ENCODE measurements around the gene ASAP3. TPM values are rescaled to one million over a fixed set of nuclear protein-coding genes. Genes with fewer than 3 reads are reported as not detected.

ASAP3 gene
- total and polyA plus RNA-seq, 2 experiments from 2014 or later = 28.0 to 98.2 TPM

DNA sequence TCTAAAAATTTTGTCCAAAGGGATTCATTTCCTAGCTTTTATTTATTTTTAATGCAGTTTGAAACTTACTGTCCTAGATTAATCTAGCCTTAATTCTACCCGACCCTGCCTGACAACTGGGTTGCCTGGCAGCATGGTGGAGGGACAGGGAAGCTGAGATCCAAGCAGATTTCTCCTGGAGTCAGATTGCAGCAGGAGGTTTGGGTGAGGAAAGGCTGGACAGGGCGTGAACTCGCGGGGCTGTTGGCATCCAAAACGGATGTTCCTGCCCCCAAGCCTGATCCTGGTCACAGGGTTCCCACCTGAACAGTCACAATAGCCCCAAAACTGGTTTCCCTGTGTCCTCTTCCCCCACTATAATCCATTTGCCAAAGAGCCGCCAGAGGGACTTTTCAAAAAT is 82.7 kb downstream of the ASAP3 start:
- no peaks in the 10 kb centered on the region for H3K36me3 Mint-ChIP-seq (ENCODE audit: low read depth)
- peaks cover 67% of the 10 kb centered on the region for H3K27me3 Mint-ChIP-seq (ENCODE audit: insufficient read depth, low read depth, poor library complexity)

DNA sequence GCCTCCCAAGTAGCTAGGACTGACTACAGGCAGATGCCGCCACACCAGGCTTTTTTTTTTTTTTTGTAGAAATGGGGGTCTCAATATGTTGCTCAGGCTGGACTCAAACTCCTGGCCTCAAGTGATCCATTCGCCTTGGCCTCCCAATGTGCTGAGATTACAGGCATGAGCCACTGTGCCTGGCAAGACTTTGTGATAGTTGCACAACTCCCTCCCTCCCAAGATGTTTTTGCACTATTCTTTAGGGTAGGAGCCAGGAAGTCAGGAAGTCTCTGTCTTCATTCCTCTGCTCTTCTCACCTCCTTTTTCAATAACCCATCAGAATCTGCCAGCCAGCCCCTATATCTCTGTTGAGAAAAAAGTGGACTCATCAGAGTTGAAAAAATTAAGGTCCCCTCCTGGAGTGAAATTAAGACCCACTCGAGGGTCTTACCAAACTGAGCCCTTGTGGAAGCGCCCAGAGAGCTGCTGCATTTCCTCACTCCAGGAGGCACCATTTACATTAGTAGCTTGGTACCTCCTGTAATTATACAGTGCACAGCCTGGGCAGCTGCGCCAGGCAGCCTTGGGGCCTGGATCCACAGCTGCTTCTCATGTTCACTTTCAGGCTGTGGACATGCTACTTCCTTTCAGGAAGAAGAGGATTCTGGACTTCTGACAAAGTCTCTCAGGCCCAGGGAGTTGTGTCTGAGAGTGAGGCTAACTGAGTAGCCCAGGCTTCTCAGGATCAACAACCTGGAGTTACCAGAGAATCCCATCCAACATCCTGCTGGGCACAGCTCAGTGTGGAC is 83.5 kb downstream of the ASAP3 start:
- Mint-ChIP-seq H3K36me3 (ENCODE audit: low read depth) (no peaks in the 10 kb centered on the region), H3K4me1 (peaks cover 6% of the 10 kb centered on the region), H3K27me3 (ENCODE audit: insufficient read depth, low read depth, poor library complexity) (peaks cover 75% of the 10 kb centered on the region), H3K9me3 (no peaks in the 10 kb centered on the region; the same call in 2 of the 3 replicates), H3K4me3 (no peak overlapping the region), H3K27ac (no peak overlapping the region)
- TF ChIP-seq, protein P1, sequence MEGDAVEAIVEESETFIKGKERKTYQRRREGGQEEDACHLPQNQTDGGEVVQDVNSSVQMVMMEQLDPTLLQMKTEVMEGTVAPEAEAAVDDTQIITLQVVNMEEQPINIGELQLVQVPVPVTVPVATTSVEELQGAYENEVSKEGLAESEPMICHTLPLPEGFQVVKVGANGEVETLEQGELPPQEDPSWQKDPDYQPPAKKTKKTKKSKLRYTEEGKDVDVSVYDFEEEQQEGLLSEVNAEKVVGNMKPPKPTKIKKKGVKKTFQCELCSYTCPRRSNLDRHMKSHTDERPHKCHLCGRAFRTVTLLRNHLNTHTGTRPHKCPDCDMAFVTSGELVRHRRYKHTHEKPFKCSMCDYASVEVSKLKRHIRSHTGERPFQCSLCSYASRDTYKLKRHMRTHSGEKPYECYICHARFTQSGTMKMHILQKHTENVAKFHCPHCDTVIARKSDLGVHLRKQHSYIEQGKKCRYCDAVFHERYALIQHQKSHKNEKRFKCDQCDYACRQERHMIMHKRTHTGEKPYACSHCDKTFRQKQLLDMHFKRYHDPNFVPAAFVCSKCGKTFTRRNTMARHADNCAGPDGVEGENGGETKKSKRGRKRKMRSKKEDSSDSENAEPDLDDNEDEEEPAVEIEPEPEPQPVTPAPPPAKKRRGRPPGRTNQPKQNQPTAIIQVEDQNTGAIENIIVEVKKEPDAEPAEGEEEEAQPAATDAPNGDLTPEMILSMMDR (conservative IDR thresholded peaks at IDR 0.05; ENCODE audit: low read depth in 2 of 2) = no peak
- TF ChIP-seq ZNF114 (CRISPR knock-in tag; IDR thresholded peaks at IDR 0.05) (no peak), POLR2AphosphoS5 (IDR thresholded peaks at IDR 0.05; ENCODE audit: low read depth) (no peak), ETS1 (IDR thresholded peaks at IDR 0.05) (no peak), CREB1 (CRISPR knock-in tag; IDR thresholded peaks at IDR 0.05; ENCODE audit: low read depth) (no peak)
- ATAC-seq = no peak
- no peak overlapping the region for H3K4me2 ChIP-seq
- H3K4me3 ChIP-seq = no peak overlapping the region
- H3K9me2 ChIP-seq (ENCODE audit: insufficient read depth) = no peaks in the 10 kb centered on the region
- H2AFZ ChIP-seq = no peak overlapping the region
- H3K27me3 ChIP-seq (ENCODE audit: insufficient read depth) = peaks cover 96% of the 10 kb centered on the region
- H3K79me2 ChIP-seq (replicated peaks; ENCODE audit: insufficient read depth) = no peaks in the 10 kb centered on the region
- H3K36me3 ChIP-seq (ENCODE audit: insufficient read depth) = no peaks in the 10 kb centered on the region
- no peak overlapping the region for H3K27ac ChIP-seq (ENCODE audit: low read depth)
- DNase-seq (ENCODE audit: low spot score) = no peak
- H4K20me1 ChIP-seq (replicated peaks; ENCODE audit: insufficient read depth) = no peaks in the 10 kb centered on the region
- no peaks in the 10 kb centered on the region for H3F3A ChIP-seq (replicated peaks; ENCODE audit: low read depth)
- peaks cover 8% of the 10 kb centered on the region; the same call in 1 of the 2 replicates for H3K4me1 ChIP-seq (ENCODE audit: insufficient read depth)

More for the DNA sequence above, 82.7 kb downstream of the ASAP3 start:
- Histone ChIP-seq H3K27me3 (ENCODE audit: insufficient read depth) (peaks cover 97% of the 10 kb centered on the region), H3K9me2 (ENCODE audit: insufficient read depth) (no peaks in the 10 kb centered on the region), H3K36me3 (ENCODE audit: insufficient read depth) (no peaks in the 10 kb centered on the region), H3K4me3 (no peak overlapping the region), H3F3A (replicated peaks; ENCODE audit: low read depth) (no peaks in the 10 kb centered on the region), H3K27ac (ENCODE audit: low read depth) (no peak overlapping the region), H3K4me2 (no peak overlapping the region), H3K4me1 (ENCODE audit: insufficient read depth) (no peaks in the 10 kb centered on the region), H2AFZ (no peak overlapping the region), H4K20me1 (replicated peaks; ENCODE audit: insufficient read depth) (no peaks in the 10 kb centered on the region), H3K79me2 (replicated peaks; ENCODE audit: insufficient read depth) (no peaks in the 10 kb centered on the region)
- Mint-ChIP-seq H3K4me1 (peaks cover 2% of the 10 kb centered on the region), H3K4me3 (no peak overlapping the region), H3K9me3 (no peaks in the 10 kb centered on the region; the same call in 2 of the 3 replicates), H3K27ac (no peak overlapping the region)
- no peak for ATAC-seq
- DNase-seq (ENCODE audit: low spot score) = no peak
- TF ChIP-seq CREB1 (CRISPR knock-in tag; IDR thresholded peaks at IDR 0.05; ENCODE audit: low read depth) (no peak), NANOG (IDR thresholded peaks at IDR 0.05; ENCODE audit: borderline replicate concordance) (no peak), REST (IDR thresholded peaks at IDR 0.05; ENCODE audit: unreplicated experiment) (no peak), EZH2 (IDR thresholded peaks at IDR 0.05; ENCODE audit: low read depth, unreplicated experiment) (no peak), POLR2AphosphoS5 (IDR thresholded peaks at IDR 0.05; ENCODE audit: low read depth) (no peak)
